ENCODE measurements around the gene ZNF91.

DNA sequence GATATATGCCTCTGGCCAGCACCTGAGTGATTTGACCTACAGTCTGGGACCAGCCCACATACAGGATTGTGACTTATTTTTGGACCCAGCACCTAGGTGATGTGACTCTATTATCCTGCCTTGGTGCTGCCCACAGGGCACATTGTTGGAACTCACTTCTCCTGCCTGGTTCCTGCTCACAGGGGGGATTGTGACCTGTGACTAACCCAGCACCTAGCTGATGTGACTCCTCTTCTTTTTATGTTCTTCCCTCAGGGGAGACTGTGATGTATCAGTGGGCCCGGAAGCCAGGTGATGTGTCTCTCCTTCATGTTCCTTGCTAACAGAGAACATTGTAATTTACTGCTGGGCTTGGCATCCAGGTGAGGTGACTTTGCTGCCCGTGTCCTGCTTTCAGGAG, 82.1 kb downstream of the ZNF91 start:
- TF ChIP-seq, protein P1, sequence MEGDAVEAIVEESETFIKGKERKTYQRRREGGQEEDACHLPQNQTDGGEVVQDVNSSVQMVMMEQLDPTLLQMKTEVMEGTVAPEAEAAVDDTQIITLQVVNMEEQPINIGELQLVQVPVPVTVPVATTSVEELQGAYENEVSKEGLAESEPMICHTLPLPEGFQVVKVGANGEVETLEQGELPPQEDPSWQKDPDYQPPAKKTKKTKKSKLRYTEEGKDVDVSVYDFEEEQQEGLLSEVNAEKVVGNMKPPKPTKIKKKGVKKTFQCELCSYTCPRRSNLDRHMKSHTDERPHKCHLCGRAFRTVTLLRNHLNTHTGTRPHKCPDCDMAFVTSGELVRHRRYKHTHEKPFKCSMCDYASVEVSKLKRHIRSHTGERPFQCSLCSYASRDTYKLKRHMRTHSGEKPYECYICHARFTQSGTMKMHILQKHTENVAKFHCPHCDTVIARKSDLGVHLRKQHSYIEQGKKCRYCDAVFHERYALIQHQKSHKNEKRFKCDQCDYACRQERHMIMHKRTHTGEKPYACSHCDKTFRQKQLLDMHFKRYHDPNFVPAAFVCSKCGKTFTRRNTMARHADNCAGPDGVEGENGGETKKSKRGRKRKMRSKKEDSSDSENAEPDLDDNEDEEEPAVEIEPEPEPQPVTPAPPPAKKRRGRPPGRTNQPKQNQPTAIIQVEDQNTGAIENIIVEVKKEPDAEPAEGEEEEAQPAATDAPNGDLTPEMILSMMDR (IDR thresholded peaks at IDR 0.05): no peak
- TF ChIP-seq ZFX (IDR thresholded peaks at IDR 0.05; ENCODE audit: borderline replicate concordance): no peak

Data from 22Rv1 (cell line).